ENCODE data around the gene RENBP. TPM values are rescaled to one million over a fixed set of nuclear protein-coding genes. Genes with fewer than 3 reads are reported as not detected.
A peak's percentile ranks its signal among the peaks of the same experiment; 100 is the strongest.

The RENBP gene
- total RNA-seq, 1 donor from 2014 or later: 13.4 TPM

- Mint-ChIP-seq H3K36me3 (ENCODE audit: low read depth) (no peaks in the 10 kb centered on the region), H3K27ac (ENCODE audit: unreplicated experiment) (no peak overlapping the region), H3K27me3 (ENCODE audit: low read depth) (no peaks in the 10 kb centered on the region), H3K9me3 (ENCODE audit: low read depth) (no peaks in the 10 kb centered on the region), H3K4me1 (ENCODE audit: low read depth) (no peaks in the 10 kb centered on the region), H3K4me3 (ENCODE audit: unreplicated experiment) (no peak overlapping the region)
- no peak for TF ChIP-seq CTCF (IDR thresholded peaks at IDR 0.05)
- no peak for DNase-seq (ENCODE audit: low spot score)
Observed at GRCh38 chrX:153941336-153942252, 2.8 kb downstream of the RENBP start.

- H3K36me3 Mint-ChIP-seq (ENCODE audit: low read depth): no peaks in the 10 kb centered on the region
- no peak overlapping the region for H3K4me3 Mint-ChIP-seq (ENCODE audit: unreplicated experiment)
- DNase-seq (ENCODE audit: low spot score): no peak
- no peak for TF ChIP-seq CTCF (IDR thresholded peaks at IDR 0.05)
- H3K9me3 Mint-ChIP-seq (ENCODE audit: low read depth): no peaks in the 10 kb centered on the region
- no peaks in the 10 kb centered on the region for H3K27me3 Mint-ChIP-seq (ENCODE audit: low read depth)
- H3K4me1 Mint-ChIP-seq (ENCODE audit: low read depth): no peaks in the 10 kb centered on the region
- H3K27ac Mint-ChIP-seq (ENCODE audit: unreplicated experiment): no peak overlapping the region
Observed at GRCh38 chrX:153939573-153939972, 4.9 kb downstream of the RENBP start.

GRCh38 chrX:153938226-153938786 is 6.1 kb downstream of the RENBP start:
- DNase-seq (ENCODE audit: low spot score): no peak
- Mint-ChIP-seq H3K4me1 (ENCODE audit: low read depth) (peaks cover 7% of the 10 kb centered on the region), H3K4me3 (ENCODE audit: unreplicated experiment) (no peak overlapping the region), H3K36me3 (ENCODE audit: low read depth) (no peaks in the 10 kb centered on the region), H3K9me3 (ENCODE audit: low read depth) (no peaks in the 10 kb centered on the region), H3K27ac (ENCODE audit: unreplicated experiment) (no peak overlapping the region), H3K27me3 (ENCODE audit: low read depth) (no peaks in the 10 kb centered on the region)
- no peak for TF ChIP-seq CTCF (IDR thresholded peaks at IDR 0.05)

GRCh38 chrX:153937056-153937455 is 7.4 kb downstream of the RENBP start:
- H3K4me3 Mint-ChIP-seq (ENCODE audit: unreplicated experiment): no peak overlapping the region
- no peak for TF ChIP-seq CTCF (IDR thresholded peaks at IDR 0.05)
- no peaks in the 10 kb centered on the region for H3K27me3 Mint-ChIP-seq (ENCODE audit: low read depth)
- peaks cover 7% of the 10 kb centered on the region for H3K4me1 Mint-ChIP-seq (ENCODE audit: low read depth)
- no peak for DNase-seq (ENCODE audit: low spot score)
- peak overlapping the region; percentile 32 for H3K27ac Mint-ChIP-seq (ENCODE audit: unreplicated experiment)
- H3K36me3 Mint-ChIP-seq (ENCODE audit: low read depth): no peaks in the 10 kb centered on the region
- no peaks in the 10 kb centered on the region for H3K9me3 Mint-ChIP-seq (ENCODE audit: low read depth)

GRCh38 chrX:153935326-153935851 is 9.1 kb downstream of the RENBP start:
- Mint-ChIP-seq H3K27ac (ENCODE audit: unreplicated experiment) (no peak overlapping the region), H3K36me3 (ENCODE audit: low read depth) (peaks cover 4% of the 10 kb centered on the region)

More at GRCh38 chrX:153935326-153935851, 9.1 kb downstream of the RENBP start:
- no peak for TF ChIP-seq CTCF (IDR thresholded peaks at IDR 0.05)
- no peaks in the 10 kb centered on the region for H3K27me3 Mint-ChIP-seq (ENCODE audit: low read depth)
- no peaks in the 10 kb centered on the region for H3K9me3 Mint-ChIP-seq (ENCODE audit: low read depth)
- DNase-seq (ENCODE audit: low spot score): no peak
- peaks cover 10% of the 10 kb centered on the region for H3K4me1 Mint-ChIP-seq (ENCODE audit: low read depth)
- H3K4me3 Mint-ChIP-seq (ENCODE audit: unreplicated experiment): peak overlapping the region; percentile 42

Measured in chondrocyte (in vitro differentiated cells).